T47D (cell line): ENCODE data around the gene STAT5B.
A peak's percentile ranks its signal among the peaks of the same experiment; 100 is the strongest.

Source experiments
- DNase-seq, 2 experiments: peaks; one replicate each; pipeline versions ENCODE4 v3.0.0 to v3.0.0-alpha.2; 2011 to 2012; ENCODE audit warnings: low read depth in 1 of 2, low spot score in 1 of 2
- JUND ChIP-seq: IDR thresholded peaks from 2 replicates; pipeline ENCODE4 v1.6.1; 2012; ENCODE audit warnings: low read depth
- in situ Hi-C: cut with HindIII; loops from 2 replicates; pipeline ENCODE4 v1.10.0; 2016; ENCODE audit warnings: low sequenced_read_pairs, low pct_unique_long_range_greater_than_20kb

Gene STAT5B

GRCh38 chr17:42153919-42154742 lies 122.1 kb downstream of the STAT5B start:
- peak in 1 of 2 experiments; percentile 42 for DNase-seq
- TF ChIP-seq JUND: no peak
- in situ Hi-C loops: no loop called here
